ENCODE measurements around the gene CNKSR2. TPM values are rescaled to one million over a fixed set of nuclear protein-coding genes. Genes with fewer than 3 reads are reported as not detected.
"Not testable (repeated sequence)": the region's sequence is repeated elsewhere in the genome, so short reads cannot be mapped to it uniquely, and the experiment has no call there.

CNKSR2 gene
- total RNA-seq, 1 donor from 2014 or later: 0.95 TPM

GRCh38 chrX:21412883-21413282 lies 38.7 kb downstream of the CNKSR2 start:
- intact Hi-C loops (cut with DNase I): no loop called here

GRCh38 chrX:21427086-21427485 lies 52.9 kb downstream of the CNKSR2 start:
- intact Hi-C loops (cut with DNase I): no loop called here
- ATAC-seq (no peak), DNase-seq (ENCODE audit: missing footprints) (no peak)

More at GRCh38 chrX:21412883-21413282, 38.7 kb downstream of the CNKSR2 start:
- ATAC-seq (no peak), DNase-seq (ENCODE audit: missing footprints) (no peak)

- DNase-seq (ENCODE audit: missing footprints) (no peak), ATAC-seq (no peak)
- intact Hi-C loops (cut with DNase I): no loop called here
Measured at GRCh38 chrX:21437036-21437435, 62.8 kb downstream of the CNKSR2 start.

- intact Hi-C loops (cut with DNase I): no loop called here
- no peak for DNase-seq (ENCODE audit: missing footprints)
- no peak for ATAC-seq
Measured at GRCh38 chrX:21438792-21439191, 64.6 kb downstream of the CNKSR2 start.

GRCh38 chrX:21440911-21441310 lies 66.7 kb downstream of the CNKSR2 start:
- intact Hi-C loops (cut with DNase I): no loop called here
- no peak for ATAC-seq
- no peak for DNase-seq (ENCODE audit: missing footprints)

- intact Hi-C loops (cut with DNase I): no loop called here
- ATAC-seq (no peak), DNase-seq (ENCODE audit: missing footprints) (no peak)
Measured at GRCh38 chrX:21457718-21458117, 83.5 kb downstream of the CNKSR2 start.

- DNase-seq (ENCODE audit: missing footprints) (no peak), ATAC-seq (no peak)
- intact Hi-C loops (cut with DNase I): no loop called here
Measured at GRCh38 chrX:21469071-21469470, 94.9 kb downstream of the CNKSR2 start.

GRCh38 chrX:21476909-21477308 lies 102.7 kb downstream of the CNKSR2 start:
- no peak for DNase-seq (ENCODE audit: missing footprints)
- intact Hi-C loops (cut with DNase I): loop anchor here (5.0 kb wide), 1 partner anchor 945 kb away; no protein-coding TSS in a partner anchor
- ATAC-seq: no peak

GRCh38 chrX:21479695-21480270 lies 105.6 kb downstream of the CNKSR2 start:
- intact Hi-C loops (cut with DNase I): loop anchor here (5.0 kb wide), 1 partner anchor 947 kb away; no protein-coding TSS in a partner anchor
- DNase-seq (ENCODE audit: missing footprints) (no peak), ATAC-seq (no peak)

- DNase-seq (ENCODE audit: missing footprints): no peak
- no peak for ATAC-seq
- intact Hi-C loops (cut with DNase I): no loop called here
Measured at GRCh38 chrX:21481761-21482160, 107.5 kb downstream of the CNKSR2 start.

- DNase-seq (ENCODE audit: missing footprints); ATAC-seq; intact Hi-C loops (cut with DNase I): not testable (repeated sequence)
Measured at GRCh38 chrX:21484051-21484450, 109.8 kb downstream of the CNKSR2 start.

- DNase-seq (ENCODE audit: missing footprints) (no peak), ATAC-seq (no peak)
- intact Hi-C loops (cut with DNase I): no loop called here
Measured at GRCh38 chrX:21487832-21488231, 113.6 kb downstream of the CNKSR2 start.

- DNase-seq (ENCODE audit: missing footprints): no peak
- intact Hi-C loops (cut with DNase I): no loop called here
- no peak for ATAC-seq
Measured at GRCh38 chrX:21490341-21490740, 116.1 kb downstream of the CNKSR2 start.

- no peak for DNase-seq (ENCODE audit: missing footprints)
- no peak for ATAC-seq
- intact Hi-C loops (cut with DNase I): no loop called here
Measured at GRCh38 chrX:21493226-21493830, 119.1 kb downstream of the CNKSR2 start.

- intact Hi-C loops (cut with DNase I): no loop called here
- DNase-seq (ENCODE audit: missing footprints) (no peak), ATAC-seq (no peak)
Measured at GRCh38 chrX:21503593-21503992, 129.4 kb downstream of the CNKSR2 start.

GRCh38 chrX:21509912-21510311 lies 135.7 kb downstream of the CNKSR2 start:
- intact Hi-C loops (cut with DNase I): no loop called here
- ATAC-seq (no peak), DNase-seq (ENCODE audit: missing footprints) (no peak)

- ATAC-seq (no peak), DNase-seq (ENCODE audit: missing footprints) (no peak)
- intact Hi-C loops (cut with DNase I): no loop called here
Measured at GRCh38 chrX:21524008-21524407, 149.8 kb downstream of the CNKSR2 start.

- no peak for ATAC-seq
- intact Hi-C loops (cut with DNase I): no loop called here
- no peak for DNase-seq (ENCODE audit: missing footprints)
Measured at GRCh38 chrX:21528076-21528475, 153.9 kb downstream of the CNKSR2 start.

- DNase-seq (ENCODE audit: missing footprints) (no peak), ATAC-seq (no peak)
- intact Hi-C loops (cut with DNase I): no loop called here
Measured at GRCh38 chrX:21529771-21530170, 155.6 kb downstream of the CNKSR2 start.

GRCh38 chrX:21544642-21545041 lies 170.4 kb downstream of the CNKSR2 start:
- intact Hi-C loops (cut with DNase I); ATAC-seq; DNase-seq (ENCODE audit: missing footprints): not testable (repeated sequence)

GRCh38 chrX:21559417-21559816 lies 185.2 kb downstream of the CNKSR2 start:
- intact Hi-C loops (cut with DNase I): no loop called here
- DNase-seq (ENCODE audit: missing footprints) (no peak), ATAC-seq (no peak)
